ENCODE measurements around the gene BTBD6.

Gene BTBD6

GRCh38 chr14:105214324-105214915, 33.9 kb upstream of the BTBD6 start:
- Histone ChIP-seq H3K9ac (ENCODE audit: low read length) (no peak overlapping the region), H3K36me3 (ENCODE audit: control insufficient read depth, insufficient read depth, low read length) (peaks cover 19% of the 10 kb centered on the region), H3K27me3 (ENCODE audit: control insufficient read depth, insufficient read depth, low read length) (no peaks in the 10 kb centered on the region), H3K27ac (ENCODE audit: low read depth, low read length) (no peak overlapping the region), H3K4me3 (ENCODE audit: low read length) (no peak overlapping the region), H3K4me1 (ENCODE audit: control insufficient read depth, insufficient read depth, low read length) (no peaks in the 10 kb centered on the region)

GRCh38 chr14:105215602-105216001, 32.7 kb upstream of the BTBD6 start:
- H3K36me3 ChIP-seq (ENCODE audit: control insufficient read depth, insufficient read depth, low read length), result peaks cover 18% of the 10 kb centered on the region
- H3K9ac ChIP-seq (ENCODE audit: low read length), result no peak overlapping the region
- H3K4me1 ChIP-seq (ENCODE audit: control insufficient read depth, insufficient read depth, low read length), result peaks cover 3% of the 10 kb centered on the region
- no peaks in the 10 kb centered on the region for H3K27me3 ChIP-seq (ENCODE audit: control insufficient read depth, insufficient read depth, low read length)
- no peak overlapping the region for H3K27ac ChIP-seq (ENCODE audit: low read depth, low read length)
- no peak overlapping the region for H3K4me3 ChIP-seq (ENCODE audit: low read length)

- Histone ChIP-seq H3K4me1 (ENCODE audit: control insufficient read depth, insufficient read depth, low read length) (peaks cover 5% of the 10 kb centered on the region), H3K27ac (ENCODE audit: low read depth, low read length) (no peak overlapping the region), H3K4me3 (ENCODE audit: low read length) (no peak overlapping the region), H3K9ac (ENCODE audit: low read length) (no peak overlapping the region), H3K27me3 (ENCODE audit: control insufficient read depth, insufficient read depth, low read length) (no peaks in the 10 kb centered on the region), H3K36me3 (ENCODE audit: control insufficient read depth, insufficient read depth, low read length) (peaks cover 18% of the 10 kb centered on the region)
These were observed 31.7 kb upstream of the BTBD6 start for GRCh38 chr14:105216490-105217247.

- H3K9ac ChIP-seq (ENCODE audit: low read length), result no peak overlapping the region
- H3K27me3 ChIP-seq (ENCODE audit: control insufficient read depth, insufficient read depth, low read length), result no peaks in the 10 kb centered on the region
- peaks cover 18% of the 10 kb centered on the region for H3K36me3 ChIP-seq (ENCODE audit: control insufficient read depth, insufficient read depth, low read length)
- H3K4me3 ChIP-seq (ENCODE audit: low read length), result no peak overlapping the region
- H3K4me1 ChIP-seq (ENCODE audit: control insufficient read depth, insufficient read depth, low read length), result peaks cover 5% of the 10 kb centered on the region
- no peak overlapping the region for H3K27ac ChIP-seq (ENCODE audit: low read depth, low read length)
These were observed 30.6 kb upstream of the BTBD6 start for GRCh38 chr14:105217774-105218173.

GRCh38 chr14:105218611-105219010, 29.7 kb upstream of the BTBD6 start:
- Histone ChIP-seq H3K4me1 (ENCODE audit: control insufficient read depth, insufficient read depth, low read length) (peaks cover 5% of the 10 kb centered on the region), H3K9ac (ENCODE audit: low read length) (no peak overlapping the region), H3K27ac (ENCODE audit: low read depth, low read length) (no peak overlapping the region), H3K4me3 (ENCODE audit: low read length) (no peak overlapping the region), H3K36me3 (ENCODE audit: control insufficient read depth, insufficient read depth, low read length) (peaks cover 18% of the 10 kb centered on the region), H3K27me3 (ENCODE audit: control insufficient read depth, insufficient read depth, low read length) (no peaks in the 10 kb centered on the region)

- Histone ChIP-seq H3K27me3 (ENCODE audit: control insufficient read depth, insufficient read depth, low read length) (no peaks in the 10 kb centered on the region), H3K4me1 (ENCODE audit: control insufficient read depth, insufficient read depth, low read length) (peaks cover 5% of the 10 kb centered on the region), H3K9ac (ENCODE audit: low read length) (no peak overlapping the region), H3K4me3 (ENCODE audit: low read length) (no peak overlapping the region), H3K27ac (ENCODE audit: low read depth, low read length) (no peak overlapping the region), H3K36me3 (ENCODE audit: control insufficient read depth, insufficient read depth, low read length) (peaks cover 18% of the 10 kb centered on the region)
These were observed 29.2 kb upstream of the BTBD6 start for GRCh38 chr14:105219043-105219612.

- Histone ChIP-seq H3K9ac (ENCODE audit: low read length) (no peak overlapping the region), H3K36me3 (ENCODE audit: control insufficient read depth, insufficient read depth, low read length) (peaks cover 20% of the 10 kb centered on the region), H3K27me3 (ENCODE audit: control insufficient read depth, insufficient read depth, low read length) (no peaks in the 10 kb centered on the region), H3K4me3 (ENCODE audit: low read length) (no peak overlapping the region), H3K27ac (ENCODE audit: low read depth, low read length) (no peak overlapping the region), H3K4me1 (ENCODE audit: control insufficient read depth, insufficient read depth, low read length) (peaks cover 5% of the 10 kb centered on the region)
These were observed 28.6 kb upstream of the BTBD6 start for GRCh38 chr14:105219753-105220152.

- Histone ChIP-seq H3K4me1 (ENCODE audit: control insufficient read depth, insufficient read depth, low read length) (peaks cover 5% of the 10 kb centered on the region), H3K4me3 (ENCODE audit: low read length) (no peak overlapping the region), H3K27me3 (ENCODE audit: control insufficient read depth, insufficient read depth, low read length) (no peaks in the 10 kb centered on the region), H3K9ac (ENCODE audit: low read length) (no peak overlapping the region), H3K27ac (ENCODE audit: low read depth, low read length) (peak overlapping the region; percentile 89), H3K36me3 (ENCODE audit: control insufficient read depth, insufficient read depth, low read length) (peaks cover 22% of the 10 kb centered on the region)
These were observed 27.4 kb upstream of the BTBD6 start for GRCh38 chr14:105220699-105221597.

GRCh38 chr14:105221598-105222178, 26.6 kb upstream of the BTBD6 start:
- Histone ChIP-seq H3K4me3 (ENCODE audit: low read length) (no peak overlapping the region), H3K9ac (ENCODE audit: low read length) (no peak overlapping the region), H3K27ac (ENCODE audit: low read depth, low read length) (peak overlapping the region; percentile 89), H3K36me3 (ENCODE audit: control insufficient read depth, insufficient read depth, low read length) (peaks cover 27% of the 10 kb centered on the region), H3K27me3 (ENCODE audit: control insufficient read depth, insufficient read depth, low read length) (no peaks in the 10 kb centered on the region), H3K4me1 (ENCODE audit: control insufficient read depth, insufficient read depth, low read length) (peaks cover 5% of the 10 kb centered on the region)

- H3K36me3 ChIP-seq (ENCODE audit: control insufficient read depth, insufficient read depth, low read length), result peaks cover 17% of the 10 kb centered on the region
- H3K27ac ChIP-seq (ENCODE audit: low read depth, low read length), result no peak overlapping the region
These were observed 25.1 kb upstream of the BTBD6 start for GRCh38 chr14:105223260-105223659.

GRCh38 chr14:105223770-105224544, 24.4 kb upstream of the BTBD6 start:
- H3K9ac ChIP-seq (ENCODE audit: low read length), result no peak overlapping the region
- no peaks in the 10 kb centered on the region for H3K27me3 ChIP-seq (ENCODE audit: control insufficient read depth, insufficient read depth, low read length)
- peaks cover 11% of the 10 kb centered on the region for H3K36me3 ChIP-seq (ENCODE audit: control insufficient read depth, insufficient read depth, low read length)
- H3K27ac ChIP-seq (ENCODE audit: low read depth, low read length), result no peak overlapping the region
- no peak overlapping the region for H3K4me3 ChIP-seq (ENCODE audit: low read length)
- H3K4me1 ChIP-seq (ENCODE audit: control insufficient read depth, insufficient read depth, low read length), result peaks cover 5% of the 10 kb centered on the region

More at GRCh38 chr14:105223260-105223659, 25.1 kb upstream of the BTBD6 start:
- Histone ChIP-seq H3K9ac (ENCODE audit: low read length) (no peak overlapping the region), H3K4me1 (ENCODE audit: control insufficient read depth, insufficient read depth, low read length) (peaks cover 5% of the 10 kb centered on the region), H3K27me3 (ENCODE audit: control insufficient read depth, insufficient read depth, low read length) (no peaks in the 10 kb centered on the region), H3K4me3 (ENCODE audit: low read length) (no peak overlapping the region)

Measured in rectal smooth muscle tissue (tissue), 1 donor.